ENCODE data around the gene IL34.
"Not testable (repeated sequence)": the region's sequence is repeated elsewhere in the genome, so short reads cannot be mapped to it uniquely, and the experiment has no call there.

The IL34 gene

GRCh38 chr16:70642633-70643032 lies 3.7 kb upstream of the IL34 start:
- DNase-seq (ENCODE audit: low read depth in 1 of 2, low spot score in 1 of 2): no peak
- H3K27ac ChIP-seq (replicated peaks): no peak overlapping the region
- no peaks in the 10 kb centered on the region for H3K27me3 ChIP-seq (ENCODE audit: insufficient read depth, poor library complexity, severe bottlenecking)
- no peak overlapping the region for H3K4me3 ChIP-seq (replicated peaks; ENCODE audit: insufficient read depth, low read length)
- TF ChIP-seq REST (IDR thresholded peaks at IDR 0.05; ENCODE audit: insufficient replicate concordance, low read depth): no peak

GRCh38 chr16:70643264-70643663 lies 3.1 kb upstream of the IL34 start:
- H3K27me3 ChIP-seq (ENCODE audit: insufficient read depth, poor library complexity, severe bottlenecking); DNase-seq (ENCODE audit: low read depth in 1 of 2, low spot score in 1 of 2); H3K27ac ChIP-seq (replicated peaks); H3K4me3 ChIP-seq (replicated peaks; ENCODE audit: insufficient read depth, low read length): not testable (repeated sequence)

GRCh38 chr16:70644763-70645597 lies 1.4 kb upstream of the IL34 start:
- Histone ChIP-seq H3K27ac (replicated peaks) (no peak overlapping the region), H3K27me3 (ENCODE audit: insufficient read depth, poor library complexity, severe bottlenecking) (no peaks in the 10 kb centered on the region), H3K4me3 (replicated peaks; ENCODE audit: insufficient read depth, low read length) (no peak overlapping the region)
- TF ChIP-seq, protein P1, sequence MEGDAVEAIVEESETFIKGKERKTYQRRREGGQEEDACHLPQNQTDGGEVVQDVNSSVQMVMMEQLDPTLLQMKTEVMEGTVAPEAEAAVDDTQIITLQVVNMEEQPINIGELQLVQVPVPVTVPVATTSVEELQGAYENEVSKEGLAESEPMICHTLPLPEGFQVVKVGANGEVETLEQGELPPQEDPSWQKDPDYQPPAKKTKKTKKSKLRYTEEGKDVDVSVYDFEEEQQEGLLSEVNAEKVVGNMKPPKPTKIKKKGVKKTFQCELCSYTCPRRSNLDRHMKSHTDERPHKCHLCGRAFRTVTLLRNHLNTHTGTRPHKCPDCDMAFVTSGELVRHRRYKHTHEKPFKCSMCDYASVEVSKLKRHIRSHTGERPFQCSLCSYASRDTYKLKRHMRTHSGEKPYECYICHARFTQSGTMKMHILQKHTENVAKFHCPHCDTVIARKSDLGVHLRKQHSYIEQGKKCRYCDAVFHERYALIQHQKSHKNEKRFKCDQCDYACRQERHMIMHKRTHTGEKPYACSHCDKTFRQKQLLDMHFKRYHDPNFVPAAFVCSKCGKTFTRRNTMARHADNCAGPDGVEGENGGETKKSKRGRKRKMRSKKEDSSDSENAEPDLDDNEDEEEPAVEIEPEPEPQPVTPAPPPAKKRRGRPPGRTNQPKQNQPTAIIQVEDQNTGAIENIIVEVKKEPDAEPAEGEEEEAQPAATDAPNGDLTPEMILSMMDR (IDR thresholded peaks at IDR 0.05; ENCODE audit: insufficient read depth, low read length): no peak
- TF ChIP-seq GABPA (IDR thresholded peaks at IDR 0.05; ENCODE audit: low read depth): no peak
- TF ChIP-seq REST (IDR thresholded peaks at IDR 0.05; ENCODE audit: insufficient replicate concordance, low read depth): no peak
- TF ChIP-seq POLR2AphosphoS5 (IDR thresholded peaks at IDR 0.05; ENCODE audit: low read depth): no peak
- TF ChIP-seq SPI1 (IDR thresholded peaks at IDR 0.05; ENCODE audit: borderline replicate concordance, low read depth): no peak
- no peak for DNase-seq (ENCODE audit: low read depth in 1 of 2, low spot score in 1 of 2)

- Histone ChIP-seq H3K4me3 (replicated peaks; ENCODE audit: insufficient read depth, low read length) (no peak overlapping the region), H3K27me3 (ENCODE audit: insufficient read depth, poor library complexity, severe bottlenecking) (no peaks in the 10 kb centered on the region), H3K27ac (replicated peaks) (no peak overlapping the region)
- DNase-seq (ENCODE audit: low read depth in 1 of 2, low spot score in 1 of 2): no peak
- TF ChIP-seq REST (IDR thresholded peaks at IDR 0.05; ENCODE audit: insufficient replicate concordance, low read depth) (no peak), GABPA (IDR thresholded peaks at IDR 0.05; ENCODE audit: low read depth) (no peak), POLR2AphosphoS5 (IDR thresholded peaks at IDR 0.05; ENCODE audit: low read depth) (no peak), SPI1 (IDR thresholded peaks at IDR 0.05; ENCODE audit: borderline replicate concordance, low read depth) (no peak)
- TF ChIP-seq, protein P1 (IDR thresholded peaks at IDR 0.05; ENCODE audit: insufficient read depth, low read length): no peak
These were observed 1.3 kb downstream of the IL34 start for GRCh38 chr16:70647441-70648359.

Data from HL-60 (cell line).